HepG2 (cell line): ENCODE measurements around the gene SIAE. TPM values are rescaled to one million over a fixed set of nuclear protein-coding genes. Genes with fewer than 3 reads are reported as not detected.

Experiments
- ATAC-seq: fragments of 200-7000 bp; cut with Tn5 transposase; 3 replicates; pipeline ENCODE4 v1.9.1; 2020; ENCODE audit warnings: mild to moderate bottlenecking, moderate library complexity
- BruUV-seq: library from RNA; stranded (reverse); fragments of 400-500 nt; replicated peaks from 2 replicates; lab custom pipeline; 2021; lab: Mats Ljungman, UMichigan
- CTCF ChIA-PET: fragments of 300-600 bp; formaldehyde crosslinking; extraction: SDS; loops from one replicate; lab custom pipeline; 2021; ENCODE audit warnings: low total read pairs, inconsistent platforms, low intra/inter-chr PET ratio; lab: Yijun Ruan, JAX
- POLR2A ChIA-PET: fragments of 350-600 bp; sonication (Branson Sonifier 250); formaldehyde crosslinking; loops from one replicate; lab custom pipeline; 2020; ENCODE audit warnings: antibody characterized with exemption, inconsistent platforms; lab: Yijun Ruan, JAX
- DNase-seq: peaks from one replicate; pipeline ENCODE4 v3.0.0-alpha.2; 2015; ENCODE audit warnings: low spot score
- FAIRE-seq: peaks from 3 replicates; lab custom pipeline; 2011; peaks lifted over from hg19 to GRCh38; lab: Jason Lieb, UNC
- H2AFZ ChIP-seq: one replicate; pipeline ENCODE4 v1.6.1; 2011; ENCODE audit warnings: low read length, inconsistent platforms
- H3K27ac ChIP-seq: fragments of 300-600 bp; 3 replicates; pipeline ENCODE4 v1.8.0; 2011; ENCODE audit warnings: mixed run types, mild to moderate bottlenecking, mixed read lengths, low read length, inconsistent platforms; ENCODE audit not compliant: insufficient read depth; ENCODE audit errors: extremely low read length
- H3K27me3 ChIP-seq, 2 experiments: fragments of 200-600 bp in 1 of 2; 2 replicates in 1 of 2; 3 replicates in 1 of 2; pipeline versions ENCODE4 v1.6.0 to v1.8.0; 2011; ENCODE audit warnings: low read length in 2 of 2, mild to moderate bottlenecking in 2 of 2, moderate library complexity in 2 of 2, inconsistent platforms in 1 of 2; ENCODE audit not compliant: insufficient read depth in 2 of 2, control insufficient read depth in 1 of 2
- H3K36me3 ChIP-seq, 2 experiments: fragments of 200-600 bp in 1 of 2; replicated peaks in 1 of 2; 2 replicates in 1 of 2; 3 replicates in 1 of 2; pipeline versions ENCODE4 v1.5.1 to v1.8.0; 2011; ENCODE audit warnings: low read length in 2 of 2, inconsistent platforms in 1 of 2; ENCODE audit not compliant: insufficient read depth in 2 of 2, control insufficient read depth in 1 of 2
- H3K4me1 ChIP-seq: 2 replicates; pipeline ENCODE4 v1.5.1; 2012; ENCODE audit warnings: low read length, inconsistent platforms; ENCODE audit not compliant: insufficient read depth
- H3K4me2 ChIP-seq: 2 replicates; pipeline ENCODE4 v1.6.0; 2011; ENCODE audit warnings: low read depth, low read length, inconsistent platforms
- H3K4me3 ChIP-seq, 3 experiments: fragments of 200-600 bp in 1 of 3; sonication (generic), shearing (Covaris generic) in 1 of 3; replicated peaks in 1 of 3; 2 replicates each; pipeline ENCODE4 v1.5.1; 2011 to 2016; ENCODE audit warnings: low read length in 3 of 3, inconsistent platforms in 2 of 3, low read depth in 2 of 3, mild to moderate bottlenecking in 2 of 3, control low read depth in 1 of 3, mixed read lengths in 1 of 3; ENCODE audit not compliant: insufficient read depth in 1 of 3
- H3K79me2 ChIP-seq: one replicate; pipeline ENCODE4 v1.6.1; 2011; ENCODE audit warnings: low read length, inconsistent platforms; ENCODE audit not compliant: insufficient read depth
- H3K9ac ChIP-seq: 2 replicates; pipeline ENCODE4 v1.6.0; 2011; ENCODE audit warnings: mild to moderate bottlenecking, low read depth, low read length, inconsistent platforms; ENCODE audit not compliant: insufficient read depth
- H3K9me3 ChIP-seq: 2 replicates; pipeline ENCODE4 v1.5.1; 2012; ENCODE audit warnings: mild to moderate bottlenecking, low read length
- H4K20me1 ChIP-seq: 2 replicates; pipeline ENCODE4 v1.6.0; 2011; ENCODE audit warnings: inconsistent platforms, mild to moderate bottlenecking, low read length, moderate library complexity; ENCODE audit not compliant: insufficient read depth
- CEBPG ChIP-seq: IDR thresholded peaks from 2 replicates; pipeline ENCODE4 v1.6.1; 2016
- CENPT ChIP-seq: sonication (generic); formaldehyde crosslinking; IDR thresholded peaks from 2 replicates; pipeline ENCODE4 v1.8.0; 2022; ENCODE audit warnings: low read depth, mild to moderate bottlenecking, moderate library complexity, missing genetic modification reagents
- HDAC1 ChIP-seq: sonication (generic); formaldehyde crosslinking; IDR thresholded peaks from 2 replicates; pipeline ENCODE4 v1.5.1; 2020; ENCODE audit warnings: mild to moderate bottlenecking, missing genetic modification reagents
- PAWR ChIP-seq: sonication (generic); formaldehyde crosslinking; IDR thresholded peaks from 2 replicates; pipeline ENCODE4 v1.4.0; 2020; ENCODE audit warnings: missing genetic modification reagents, mild to moderate bottlenecking, borderline replicate concordance
- RBAK ChIP-seq: sonication (generic); formaldehyde crosslinking; IDR thresholded peaks from 2 replicates; pipeline ENCODE4 v1.5.1; 2020; ENCODE audit warnings: mild to moderate bottlenecking, missing genetic modification reagents
- ZNF12 ChIP-seq: sonication (generic); formaldehyde crosslinking; IDR thresholded peaks from 2 replicates; pipeline ENCODE4 v1.5.0; 2020; ENCODE audit warnings: missing genetic modification reagents
- ZNF737 ChIP-seq: sonication (generic); formaldehyde crosslinking; IDR thresholded peaks from 2 replicates; pipeline ENCODE4 v1.5.0; 2020; ENCODE audit warnings: missing genetic modification reagents, mild to moderate bottlenecking, borderline replicate concordance
- WGBS: methylation state at CpG from one replicate; pipeline ENCODE4 v1.1.6; 2017; ENCODE audit warnings: low lambda C conversion rate; 5-methylcytosine and 5-hydroxymethylcytosine counted together
- in situ Hi-C: cut with HindIII; loops from 2 replicates; pipeline ENCODE4 v1.10.0; 2017; ENCODE audit warnings: low pct_unique_long_range_greater_than_20kb; ENCODE audit not compliant: extremely low pct_ligation_motif_present
- intact Hi-C: fragments of 100-400 bp; cut with micrococcal nuclease; formaldehyde crosslinking; loops from one replicate; pipeline ENCODE4 v1.10.0; 2022; ENCODE audit not compliant: unreplicated experiment
- polyA plus RNA-seq, 8 experiments: library from polyadenylated mRNA; depleted of rRNA in 3 of 8; stranded (reverse) in 7 of 8; unstranded in 1 of 8; fragments of >200 nt; fragmentation: Illumina TruSeq in 4 of 8; extraction: Trizol in 4 of 8; gene quantifications; 2 replicates each; pipeline versions ENCODE4 v1.2.1 to v1.2.3, GENCODE V29; 2011 to 2016; ENCODE audit warnings: low read depth in 4 of 8, missing spikeins in 1 of 8, mixed read lengths in 1 of 8; ENCODE audit not compliant: insufficient read depth in 1 of 8
- total RNA-seq, 5 experiments: library from RNA; depleted of rRNA; stranded (reverse); fragments of >200 nt; fragmentation: Illumina TruSeq; extraction: Trizol; gene quantifications; 2 replicates each; pipeline ENCODE4 v1.2.3, GENCODE V29; 2016; ENCODE audit warnings: low read depth in 1 of 5

SIAE gene
- total and polyA plus RNA-seq, 2 of the 13 experiments (the other 11 are each of a cell fraction or from before 2014, with no cell fraction given) = 7.0 to 22.4 TPM

DNA sequence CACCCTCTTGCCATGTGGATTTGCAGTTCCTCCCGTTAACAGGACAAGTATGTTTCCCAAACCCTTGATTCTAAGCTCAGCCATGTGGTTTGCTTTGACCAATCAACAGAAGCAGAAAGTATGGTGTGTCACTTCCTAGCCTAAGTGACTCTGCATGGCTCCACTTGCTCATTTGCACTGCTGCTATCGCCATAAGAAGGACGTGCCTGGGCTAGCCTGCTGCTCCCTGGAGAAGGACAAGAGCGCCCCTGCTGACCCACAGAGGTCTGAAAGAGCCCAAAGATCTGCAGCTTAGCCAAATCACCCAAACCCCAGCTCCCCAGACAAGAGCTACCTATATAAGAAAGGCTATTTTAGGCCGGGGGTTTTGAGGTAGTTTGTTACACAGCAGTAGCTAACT, 32.9 kb downstream of the SIAE start:
- TF ChIP-seq HDAC1 (CRISPR knock-in tag) = no peak
- TF ChIP-seq RBAK (CRISPR knock-in tag) = 0 out of 2 replicates have a peak, but pooled peaks have one; percentile 33
- TF ChIP-seq PAWR (CRISPR knock-in tag) = no peak
- no peak for TF ChIP-seq ZNF737 (CRISPR knock-in tag)
- POLR2A ChIA-PET = interaction anchor here (1.1 to 1.2 kb wide), 2 partner anchors 18 to 160 kb away, joined by 3 to 4 read pairs; partner anchors contain the start of genes MSANTD2 and TBRG1

DNA sequence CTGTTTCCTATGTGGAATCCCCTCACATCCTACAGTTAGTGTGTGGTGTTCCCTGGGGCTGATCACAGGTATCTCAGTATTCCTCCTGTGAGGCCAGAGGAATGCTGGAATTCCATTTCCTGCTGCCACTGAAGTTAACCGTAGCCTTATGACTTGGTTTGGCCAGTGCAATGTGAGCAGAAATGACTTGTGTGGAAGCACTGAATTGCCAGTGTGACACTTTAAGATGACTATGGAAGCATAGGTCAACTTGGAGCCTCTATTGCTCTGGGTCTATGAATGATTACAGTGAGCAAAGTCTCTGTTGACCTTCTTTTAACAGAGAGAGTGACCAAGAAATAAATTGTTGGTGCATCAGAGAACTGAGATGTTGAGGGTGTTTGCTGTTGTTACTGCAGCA, 34.4 kb downstream of the SIAE start:
- intact Hi-C loops = no loop called here
- Histone ChIP-seq H3K27me3 (no peaks in the 10 kb centered on the region), H3K4me2 (no peak overlapping the region), H3K4me1 (no peaks in the 10 kb centered on the region), H2AFZ (no peak overlapping the region), H3K79me2 (no peaks in the 10 kb centered on the region), H3K36me3 (peaks cover 2 to 7% of the 10 kb centered on the region in 2 experiments; a peak in 4 of 5 replicates), H3K4me3 (no peak overlapping the region), H4K20me1 (no peaks in the 10 kb centered on the region), H3K9ac (no peak overlapping the region), H3K9me3 (no peaks in the 10 kb centered on the region), H3K27ac (no peak overlapping the region)
- in situ Hi-C loops = no loop called here
- ChIA-PET CTCF (no interaction called here), POLR2A (interaction anchor here (1.4 kb wide), 1 partner anchor 16 kb away, joined by 3 read pairs; no protein-coding TSS in a partner anchor)
- TF ChIP-seq CENPT (CRISPR knock-in tag) = no peak
- peak; percentile 68; the same call in 1 of the 2 replicates for TF ChIP-seq ZNF12 (CRISPR knock-in tag)
- TF ChIP-seq CEBPG = no peak
- WGBS = 100% methylated on average over 1 of the region's 1 CpG
- peak; percentile 38; the same call in 2 of the 3 replicates for ATAC-seq
- no peak for FAIRE-seq
- no TSS peak for BruUV-seq
- no peak for DNase-seq

More for the DNA sequence above, 32.9 kb downstream of the SIAE start:
- H3K4me2 ChIP-seq = no peak overlapping the region
- intact Hi-C loops (no loop called here), in situ Hi-C loops (loop anchor here (5.0 to 10.0 kb wide), 2 partner anchors 197 to 224 kb away; partner anchors contain the start of gene ROBO3)
- DNase-seq = no peak
- no peak overlapping the region for H3K27ac ChIP-seq
- peaks cover 7% of the 10 kb centered on the region for H3K4me1 ChIP-seq
- no peak overlapping the region for H2AFZ ChIP-seq
- CTCF ChIA-PET = no interaction called here
- no peaks in the 10 kb centered on the region; a peak in 1 of 5 replicates for H3K36me3 ChIP-seq
- FAIRE-seq = no peak
- no peaks in the 10 kb centered on the region for H3K27me3 ChIP-seq
- 95% methylated on average over 3 of the region's 5 CpGs for WGBS
- no peak for ATAC-seq
- H3K9ac ChIP-seq = no peak overlapping the region
- no peaks in the 10 kb centered on the region for H4K20me1 ChIP-seq
- H3K4me3 ChIP-seq = no peak overlapping the region
- no peaks in the 10 kb centered on the region for H3K9me3 ChIP-seq
- BruUV-seq = no TSS peak
- no peaks in the 10 kb centered on the region for H3K79me2 ChIP-seq
